SH-SY5Y (cell line): Measurements from ENCODE around the gene CCNO.

Experiments
- GATA2 ChIP-seq: IDR thresholded peaks from 2 replicates; pipeline ENCODE4 v1.6.1; 2011; ENCODE audit warnings: mild to moderate bottlenecking, low read depth, low read length
- GATA3 ChIP-seq: IDR thresholded peaks from 2 replicates; pipeline ENCODE4 v1.6.1; 2011; ENCODE audit warnings: low read depth, mild to moderate bottlenecking, low read length, moderate library complexity

- TF ChIP-seq GATA2 (no peak), GATA3 (no peak)
Observed at GRCh38 chr5:55226934-55227663, 6.3 kb downstream of the CCNO start, which contains the start of gene MCIDAS.
